WTC11 (cell line): ENCODE data around the gene SERPING1. TPM values are rescaled to one million over a fixed set of nuclear protein-coding genes. Genes with fewer than 3 reads are reported as not detected.

Experiments used
- ATAC-seq: fragments of 200-7000 bp; cut with Tn5 transposase; 2 replicates; pipeline ENCODE4 v1.10.0; 2021; ENCODE audit warnings: mild to moderate bottlenecking, moderate library complexity
- CTCF ChIA-PET: fragments of 300-600 bp; sonication (Branson Sonifier 250); formaldehyde crosslinking; loops from one replicate; lab custom pipeline; 2021; ENCODE audit warnings: antibody characterized with exemption; lab: Charles Lee
- POLR2A ChIA-PET: fragments of 350-600 bp; sonication (Branson Sonifier 250); formaldehyde crosslinking; loops from one replicate; lab custom pipeline; 2021; ENCODE audit warnings: antibody characterized with exemption; lab: Charles Lee
- DNase-seq: peaks from one replicate; pipeline ENCODE4 v3.0.0; 2021; ENCODE audit warnings: low spot score
- H3K27ac Mint-ChIP-seq: 2 replicates; pipeline ENCODE4 v1.8.0; 2021; ENCODE audit warnings: mixed read lengths
- H3K27me3 Mint-ChIP-seq: 2 replicates; pipeline ENCODE4 v1.8.0; 2021; ENCODE audit warnings: low read depth, mild to moderate bottlenecking, moderate library complexity, mixed read lengths
- H3K36me3 Mint-ChIP-seq: 2 replicates; pipeline ENCODE4 v1.8.0; 2021; ENCODE audit warnings: mixed read lengths
- H3K4me1 Mint-ChIP-seq: 2 replicates; pipeline ENCODE4 v1.8.0; 2022; ENCODE audit warnings: mixed read lengths
- H3K4me3 Mint-ChIP-seq: 2 replicates; pipeline ENCODE4 v1.8.0; 2021; ENCODE audit warnings: mild to moderate bottlenecking, moderate library complexity, mixed read lengths
- H3K9me3 Mint-ChIP-seq: 2 replicates; pipeline ENCODE4 v1.8.0; 2021; ENCODE audit warnings: mixed read lengths
- ARID4B ChIP-seq: sonication (generic); formaldehyde crosslinking; IDR thresholded peaks from 2 replicates; pipeline ENCODE4 v1.8.0; 2023; ENCODE audit warnings: missing genetic modification reagents, mild to moderate bottlenecking, borderline replicate concordance
- GRHL2 ChIP-seq: fragments of 250-450 bp; sonication (Bioruptor Pico); IDR thresholded peaks from 2 replicates; pipeline ENCODE4 v1.8.0; 2022; ENCODE audit warnings: mild to moderate bottlenecking, moderate library complexity; ENCODE audit not compliant: insufficient replicate concordance, severe bottlenecking
- IRF2 ChIP-seq: sonication (generic); formaldehyde crosslinking; IDR thresholded peaks from 2 replicates; pipeline ENCODE4 v1.8.0; 2022; ENCODE audit warnings: low read depth, missing genetic modification reagents, borderline replicate concordance
- MYBL2 ChIP-seq: sonication (generic); formaldehyde crosslinking; IDR thresholded peaks from 2 replicates; pipeline ENCODE4 v1.8.1; 2023; ENCODE audit warnings: mild to moderate bottlenecking, moderate library complexity, missing genetic modification reagents
- SMAD4 ChIP-seq: sonication (generic); formaldehyde crosslinking; IDR thresholded peaks from 2 replicates; pipeline ENCODE4 v1.8.0; 2022; ENCODE audit warnings: mild to moderate bottlenecking, missing genetic modification reagents
- STAT6 ChIP-seq: sonication (generic); formaldehyde crosslinking; conservative IDR thresholded peaks from 2 replicates; pipeline ENCODE4 v1.8.1; 2023; ENCODE audit warnings: mild to moderate bottlenecking, low read depth, missing genetic modification reagents, moderate library complexity
- USF2 ChIP-seq: sonication (generic); formaldehyde crosslinking; IDR thresholded peaks from 2 replicates; pipeline ENCODE4 v1.8.1; 2023; ENCODE audit warnings: mild to moderate bottlenecking, missing genetic modification reagents, moderate library complexity
- ZNF532 ChIP-seq: fragments of 250-450 bp; sonication (Bioruptor Pico); IDR thresholded peaks from 2 replicates; pipeline ENCODE4 v1.9.0; 2021; ENCODE audit warnings: mild to moderate bottlenecking, borderline replicate concordance
- total RNA-seq: library from RNA; stranded (reverse); gene quantifications from 3 replicates; pipeline ENCODE4 v1.2.3, GENCODE V29; 2021

SERPING1 gene
- total RNA-seq, 1 experiment from 2014 or later: 49.1 TPM

GRCh38 chr11:57568330-57568766 lies 29.1 kb upstream of the SERPING1 start (continued):
- TF ChIP-seq ARID4B (CRISPR knock-in tag): no peak

GRCh38 chr11:57571606-57572005 lies 25.9 kb upstream of the SERPING1 start:
- ChIA-PET POLR2A (interaction anchor here (0.8 to 1.6 kb wide), 2 partner anchors 73 to 75 kb away, joined by 4 to 5 read pairs; no protein-coding TSS in a partner anchor), CTCF (interaction anchor here (0.6 to 9.3 kb wide), 4 partner anchors 9 to 95 kb away, joined by 4 to 363 read pairs (median 6); no protein-coding TSS in a partner anchor)
- Mint-ChIP-seq H3K4me1 (peaks cover 33% of the 10 kb centered on the region), H3K4me3 (no peak overlapping the region), H3K9me3 (no peaks in the 10 kb centered on the region), H3K27me3 (peaks cover 7% of the 10 kb centered on the region), H3K36me3 (no peaks in the 10 kb centered on the region), H3K27ac (no peak overlapping the region)
- DNase-seq (no peak), ATAC-seq (no peak)
- TF ChIP-seq STAT6 (CRISPR knock-in tag): no peak
- no peak for TF ChIP-seq ZNF532 (CRISPR knock-in tag)
- TF ChIP-seq SMAD4 (CRISPR knock-in tag): no peak
- TF ChIP-seq GRHL2 (CRISPR knock-in tag): no peak
- TF ChIP-seq IRF2 (CRISPR knock-in tag): no peak
- no peak for TF ChIP-seq USF2

- CTCF ChIA-PET: interaction anchor here (0.6 to 9.3 kb wide), 3 partner anchors 14 to 68 kb away, joined by 3 to 363 read pairs (median 4); partner anchors contain the start of gene SERPING1
- Mint-ChIP-seq H3K9me3 (no peaks in the 10 kb centered on the region), H3K27ac (peak overlapping the region; percentile 17; the same call in 1 of the 2 replicates), H3K4me3 (no peak overlapping the region), H3K4me1 (peaks cover 20% of the 10 kb centered on the region), H3K27me3 (peaks cover 3% of the 10 kb centered on the region; the same call in 1 of the 2 replicates), H3K36me3 (no peaks in the 10 kb centered on the region)
- ATAC-seq: peak; percentile 71
- POLR2A ChIA-PET: interaction anchor here (1.2 to 1.9 kb wide), 2 partner anchors 66 to 73 kb away, joined by 5 to 9 read pairs; no protein-coding TSS in a partner anchor
- DNase-seq: no peak
- no peak for TF ChIP-seq MYBL2 (CRISPR knock-in tag)
These were observed 23.4 kb upstream of the SERPING1 start for GRCh38 chr11:57574061-57574460.
